HCT116 (cell line): ENCODE results near the gene XYLT2. TPM values are rescaled to one million over a fixed set of nuclear protein-coding genes. Genes with fewer than 3 reads are reported as not detected.

ENCODE experiments used
- ATAC-seq: fragments of 200-7000 bp; cut with Tn5 transposase; 2 replicates; pipeline ENCODE4 v1.9.1; 2020; ENCODE audit warnings: mild to moderate bottlenecking, moderate library complexity
- BruUV-seq: library from RNA; stranded (reverse); fragments of 400-500 nt; replicated peaks from 2 replicates; lab custom pipeline; 2021; lab: Mats Ljungman, UMichigan
- CTCF ChIA-PET: fragments of 300-600 bp; sonication (Branson Sonifier 250); formaldehyde crosslinking; loops from one replicate; lab custom pipeline; 2021; ENCODE audit warnings: antibody characterized with exemption; lab: Charles Lee
- POLR2A ChIA-PET: fragments of 300-600, 350-600 bp; sonication (Branson Sonifier 250); formaldehyde crosslinking; loops from one replicate; lab custom pipeline; 2021; ENCODE audit warnings: antibody characterized with exemption; lab: Charles Lee
- RAD21 ChIA-PET, 2 experiments: fragments of 300-600 bp; sonication (Branson Sonifier 250); formaldehyde crosslinking; loops; one replicate each; lab custom pipeline; 2023; ENCODE audit warnings: low total read pairs in 2 of 2; ENCODE audit not compliant: uncharacterized antibody in 2 of 2, unreplicated experiment in 2 of 2, low non-redundant PET in 1 of 2; lab: Charles Lee
- DNase-seq: peaks from one replicate; pipeline ENCODE4 v3.0.0-alpha.2; 2010; ENCODE audit warnings: low read depth, low spot score
- H2AFZ ChIP-seq: fragments of 200-600 bp; shearing (Covaris generic), sonication (generic); 2 replicates; pipeline ENCODE4 v1.6.1; 2017; ENCODE audit warnings: low read depth, mixed run types, mixed read lengths, antibody characterized with exemption, low read length; ENCODE audit not compliant: poor library complexity, severe bottlenecking
- H3K27ac ChIP-seq: 2 replicates; pipeline ENCODE4 v1.5.1; 2012; ENCODE audit warnings: low read depth, low read length
- H3K27me3 ChIP-seq: fragments of 200-600 bp; sonication (generic); 2 replicates; pipeline ENCODE4 v1.6.1; 2016; ENCODE audit warnings: mixed run types, low read length, mixed read lengths; ENCODE audit not compliant: insufficient read depth
- H3K36me3 ChIP-seq, 2 experiments: fragments of 200-500 bp in 1 of 2; fragments of 200-600 bp in 1 of 2; sonication (Bioruptor generic) in 1 of 2; sonication (generic) in 1 of 2; 2 replicates each; pipeline versions ENCODE4 v1.5.1 to v1.6.1; 2014 to 2016; ENCODE audit warnings: low read length in 2 of 2, inconsistent platforms in 1 of 2, mixed read lengths in 1 of 2, mixed run types in 1 of 2; ENCODE audit not compliant: insufficient read depth in 2 of 2, control insufficient read depth in 1 of 2
- H3K4me1 ChIP-seq, 2 experiments: fragments of 200-600 bp in 1 of 2; sonication (generic) in 1 of 2; 2 replicates each; pipeline versions ENCODE4 v1.5.1 to v1.6.1; 2012 to 2017; ENCODE audit warnings: low read length in 2 of 2, inconsistent platforms in 1 of 2, mild to moderate bottlenecking in 1 of 2, mixed read lengths in 1 of 2, mixed run types in 1 of 2, moderate library complexity in 1 of 2; ENCODE audit not compliant: insufficient read depth in 2 of 2, control insufficient read depth in 1 of 2
- H3K4me2 ChIP-seq: fragments of 200-600 bp; sonication (generic); 2 replicates; pipeline ENCODE4 v1.6.1; 2017; ENCODE audit warnings: mixed run types, low read length, mixed read lengths
- H3K4me3 ChIP-seq, 2 experiments: fragments of 200-600 bp in 1 of 2; sonication (generic) in 1 of 2; replicated peaks in 1 of 2; 2 replicates each; pipeline ENCODE4 v1.5.1; 2011 to 2016; ENCODE audit warnings: low read length in 2 of 2, control low read depth in 1 of 2, low read depth in 1 of 2, mild to moderate bottlenecking in 1 of 2, mixed read lengths in 1 of 2, mixed run types in 1 of 2
- H3K79me2 ChIP-seq: fragments of 200-600 bp; sonication (generic); 2 replicates; pipeline ENCODE4 v1.6.1; 2017; ENCODE audit warnings: mild to moderate bottlenecking, mixed run types, low read length, moderate library complexity, mixed read lengths; ENCODE audit not compliant: insufficient read depth
- H3K9ac ChIP-seq: fragments of 200-600 bp; sonication (generic); 2 replicates; pipeline ENCODE4 v1.6.1; 2016; ENCODE audit warnings: low read length, mixed read lengths
- H3K9me2 ChIP-seq: fragments of 200-600 bp; sonication (generic), shearing (Covaris generic); 2 replicates; pipeline ENCODE4 v1.6.1; 2017; ENCODE audit warnings: mixed run types, mild to moderate bottlenecking, moderate library complexity; ENCODE audit not compliant: insufficient read depth
- H3K9me3 ChIP-seq, 2 experiments: fragments of 200-500 bp in 1 of 2; fragments of 200-600 bp in 1 of 2; sonication (Bioruptor generic) in 1 of 2; sonication (generic) in 1 of 2; 2 replicates each; pipeline ENCODE4 v1.6.1; 2014 to 2017; ENCODE audit warnings: low read length in 2 of 2, mixed read lengths in 2 of 2, inconsistent platforms in 1 of 2, low read depth in 1 of 2, mild to moderate bottlenecking in 1 of 2, mixed run types in 1 of 2, moderate library complexity in 1 of 2; ENCODE audit not compliant: control insufficient read depth in 1 of 2, insufficient read depth in 1 of 2
- H4K20me1 ChIP-seq: fragments of 200-600 bp; sonication (generic), shearing (Covaris generic); 2 replicates; pipeline ENCODE4 v1.6.1; 2017; ENCODE audit warnings: mixed run types, mild to moderate bottlenecking, moderate library complexity; ENCODE audit not compliant: insufficient read depth
- EGR1 ChIP-seq: IDR thresholded peaks from 2 replicates; pipeline ENCODE4 v1.6.1; 2012; ENCODE audit warnings: low read depth
- EZH2 ChIP-seq: fragments of 200-600 bp; sonication (generic); IDR thresholded peaks from 2 replicates; pipeline ENCODE4 v1.6.1; 2017; ENCODE audit warnings: antibody characterized with exemption, mixed run types
- EZH2phosphoT487 ChIP-seq: fragments of 200-600 bp; IDR thresholded peaks from 2 replicates; pipeline ENCODE4 v1.6.1; 2018; ENCODE audit warnings: antibody characterized with exemption, borderline replicate concordance
- POLR2AphosphoS5 ChIP-seq: IDR thresholded peaks from 2 replicates; pipeline ENCODE4 v1.6.1; 2011; ENCODE audit warnings: mild to moderate bottlenecking, low read depth, low read length, moderate library complexity
- SIN3A ChIP-seq: IDR thresholded peaks from 2 replicates; pipeline ENCODE4 v1.6.1; 2012; ENCODE audit warnings: low read depth
- SP1 ChIP-seq: IDR thresholded peaks from 2 replicates; pipeline ENCODE4 v1.6.1; 2012; ENCODE audit warnings: low read depth
- TCF7L2 ChIP-seq: IDR thresholded peaks from 2 replicates; pipeline ENCODE4 v1.7.0; 2011; ENCODE audit warnings: borderline replicate concordance, inconsistent platforms; ENCODE audit not compliant: insufficient read depth, insufficient read length; ENCODE audit errors: extremely low read depth
- YY1 ChIP-seq: IDR thresholded peaks from 2 replicates; pipeline ENCODE4 v1.6.1; 2011; ENCODE audit warnings: low read length, low read depth, moderate library complexity, mild to moderate bottlenecking; ENCODE audit not compliant: insufficient replicate concordance; ENCODE audit errors: extremely low read depth
- ZFX ChIP-seq: fragments of 450-650 bp; IDR thresholded peaks from 2 replicates; pipeline ENCODE4 v1.6.1; 2017
- intact Hi-C: fragments of 100-400 bp; cut with micrococcal nuclease; formaldehyde crosslinking; loops from 2 replicates; pipeline ENCODE4 v1.10.0; 2022
- total RNA-seq: library from RNA; stranded (reverse); gene quantifications from one replicate; pipeline ENCODE4 v1.2.1, GENCODE V29; 2021; ENCODE audit not compliant: unreplicated experiment
- TF ChIP-seq, protein P1 (sequence below): IDR thresholded peaks from 2 replicates; pipeline ENCODE4 v1.6.1; 2011; ENCODE audit warnings: mild to moderate bottlenecking, low read length, moderate library complexity; ENCODE audit not compliant: insufficient replicate concordance; ENCODE audit errors: extremely low read depth
- TF ChIP-seq, protein P2 (sequence below): IDR thresholded peaks from 2 replicates; pipeline ENCODE4 v1.6.1; 2012
- TF ChIP-seq, protein P3 (sequence below), 3 experiments: fragments of 200-600 bp in 1 of 3; sonication (generic) in 1 of 3; IDR thresholded peaks in 2 of 3; conservative IDR thresholded peaks in 1 of 3; 2 replicates each; pipeline ENCODE4 v1.5.1; 2012 to 2017; ENCODE audit warnings: low read depth in 2 of 3, low read length in 2 of 3, antibody characterized with exemption in 1 of 3, borderline replicate concordance in 1 of 3, control low read depth in 1 of 3, mild to moderate bottlenecking in 1 of 3, mixed read lengths in 1 of 3, mixed run types in 1 of 3, moderate library complexity in 1 of 3; ENCODE audit not compliant: insufficient read depth in 1 of 3

The XYLT2 gene
- total RNA-seq, 1 experiment from 2014 or later = 37.5 TPM

DNA sequence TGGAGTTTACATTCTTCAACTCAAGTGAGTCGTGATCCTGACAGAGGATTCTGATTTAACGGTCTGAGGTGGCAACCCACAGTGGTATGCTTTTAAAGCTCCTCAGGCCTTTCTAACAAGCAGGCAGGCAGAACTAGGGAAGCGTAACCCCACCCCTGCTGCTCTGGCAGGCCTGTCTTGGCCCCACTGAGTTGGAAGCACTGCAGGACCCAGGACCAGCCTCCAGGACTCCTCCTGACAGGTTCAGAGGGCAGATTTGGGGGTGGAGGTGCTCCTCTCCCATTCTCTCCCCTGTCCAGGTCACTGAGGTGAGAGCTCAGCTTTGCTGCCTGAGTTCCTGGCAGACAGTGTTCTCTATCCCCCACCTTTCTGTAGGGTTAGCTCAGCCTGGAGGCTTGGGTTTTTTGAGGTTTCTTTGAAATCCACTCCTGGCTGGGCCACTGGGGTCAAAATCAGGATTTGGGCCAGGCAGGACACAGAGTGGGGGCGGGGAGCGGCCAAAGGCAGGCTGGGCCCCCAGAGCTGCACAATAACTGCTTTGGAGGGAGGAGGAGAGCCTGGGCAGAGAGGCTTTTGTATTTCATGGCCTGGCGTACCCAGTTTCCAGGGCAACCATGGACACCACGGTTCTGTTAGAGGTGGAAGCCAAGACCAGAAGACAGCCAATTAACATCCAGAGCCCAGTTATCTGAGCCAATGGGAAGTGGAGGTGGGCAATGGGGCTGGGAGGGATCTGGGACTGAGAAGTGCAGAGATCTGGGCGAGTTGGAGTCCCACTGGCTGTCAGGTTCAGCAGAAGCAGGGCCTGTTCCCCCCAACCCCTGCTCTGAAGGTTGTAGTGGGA is 17.5 kb downstream of the XYLT2 start:
- DNase-seq = no peak
- intact Hi-C loops = no loop called here
- Histone ChIP-seq H3K36me3 (peaks cover 33 to 39% of the 10 kb centered on the region in 2 experiments; a peak in 3 of 4 replicates), H3K9me3 (no peaks in the 10 kb centered on the region), H3K79me2 (peaks cover 2% of the 10 kb centered on the region; the same call in 1 of the 2 replicates), H3K4me1 (peaks cover 3 to 8% of the 10 kb centered on the region in 2 experiments; a peak in 2 of 4 replicates), H3K4me2 (no peak overlapping the region), H3K27me3 (no peaks in the 10 kb centered on the region), H3K9ac (no peak overlapping the region), H3K4me3 (no peak overlapping the region), H4K20me1 (no peaks in the 10 kb centered on the region), H3K27ac (no peak overlapping the region), H2AFZ (no peak overlapping the region), H3K9me2 (no peaks in the 10 kb centered on the region)
- POLR2A ChIA-PET = interaction anchor here (1.2 to 2.7 kb wide), 3 partner anchors 16 to 116 kb away, joined by 4 to 12 read pairs (median 9); partner anchors contain the start of genes LRRC59 and RSAD1
- RAD21 ChIA-PET = no interaction called here
- BruUV-seq = no TSS peak
- TF ChIP-seq POLR2AphosphoS5 (no peak), EGR1 (no peak), SP1 (no peak), TCF7L2 (no peak)
- ATAC-seq = peak; percentile 31
- CTCF ChIA-PET = interaction anchor here (1.2 to 3.6 kb wide), 4 partner anchors 10 to 116 kb away, joined by 3 to 33 read pairs (median 6); partner anchors contain the start of genes EME1, LRRC59, MRPL27 and RSAD1

DNA sequence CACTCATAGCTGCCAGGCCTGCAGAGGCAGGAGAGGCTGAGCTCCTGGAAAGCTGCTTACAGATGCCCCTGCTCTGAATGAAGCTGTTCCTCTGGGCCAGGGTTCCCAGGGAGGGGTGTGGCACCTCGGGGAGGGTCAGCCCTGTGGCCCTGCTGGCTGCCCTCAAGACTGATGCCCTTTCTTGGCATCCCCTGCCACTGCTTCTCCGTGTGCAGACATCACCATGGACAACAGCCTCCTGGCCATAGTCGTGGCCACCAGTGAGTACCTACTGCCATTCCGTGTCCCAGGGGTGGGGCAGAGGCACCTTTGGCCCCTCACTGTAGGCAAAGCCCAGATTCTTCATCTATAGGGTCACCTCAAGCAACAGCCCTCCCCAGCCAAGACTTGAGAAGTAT is 18.1 kb downstream of the XYLT2 start:
- POLR2A ChIA-PET = no interaction called here
- no peaks in the 10 kb centered on the region for H3K9me2 ChIP-seq
- intact Hi-C loops = no loop called here
- H3K36me3 ChIP-seq = peaks cover 33 to 41% of the 10 kb centered on the region in 2 experiments; a peak in 3 of 4 replicates
- DNase-seq (no peak), ATAC-seq (no peak)
- H3K27ac ChIP-seq = no peak overlapping the region
- H4K20me1 ChIP-seq = no peaks in the 10 kb centered on the region
- RAD21 ChIA-PET = no interaction called here
- H3K4me1 ChIP-seq = peaks cover 3 to 8% of the 10 kb centered on the region in 2 experiments; a peak in 2 of 4 replicates
- no peak overlapping the region for H3K9ac ChIP-seq
- BruUV-seq = no TSS peak
- H2AFZ ChIP-seq = no peak overlapping the region
- H3K4me2 ChIP-seq = no peak overlapping the region
- H3K9me3 ChIP-seq = no peaks in the 10 kb centered on the region
- no peaks in the 10 kb centered on the region for H3K27me3 ChIP-seq
- H3K4me3 ChIP-seq = no peak overlapping the region
- CTCF ChIA-PET = interaction anchor here (1.2 to 3.6 kb wide), 2 partner anchors 33 to 115 kb away, joined by 3 to 33 read pairs; partner anchors contain the start of genes LRRC59 and RSAD1
- H3K79me2 ChIP-seq = peaks cover 8% of the 10 kb centered on the region; the same call in 1 of the 2 replicates
- TF ChIP-seq YY1 (no peak), POLR2AphosphoS5 (no peak; the same call in 1 of the 2 replicates), SP1 (no peak), EZH2 (no peak), TCF7L2 (no peak), EZH2phosphoT487 (no peak), ZFX (no peak), SIN3A (no peak)
- TF ChIP-seq, protein P1, sequence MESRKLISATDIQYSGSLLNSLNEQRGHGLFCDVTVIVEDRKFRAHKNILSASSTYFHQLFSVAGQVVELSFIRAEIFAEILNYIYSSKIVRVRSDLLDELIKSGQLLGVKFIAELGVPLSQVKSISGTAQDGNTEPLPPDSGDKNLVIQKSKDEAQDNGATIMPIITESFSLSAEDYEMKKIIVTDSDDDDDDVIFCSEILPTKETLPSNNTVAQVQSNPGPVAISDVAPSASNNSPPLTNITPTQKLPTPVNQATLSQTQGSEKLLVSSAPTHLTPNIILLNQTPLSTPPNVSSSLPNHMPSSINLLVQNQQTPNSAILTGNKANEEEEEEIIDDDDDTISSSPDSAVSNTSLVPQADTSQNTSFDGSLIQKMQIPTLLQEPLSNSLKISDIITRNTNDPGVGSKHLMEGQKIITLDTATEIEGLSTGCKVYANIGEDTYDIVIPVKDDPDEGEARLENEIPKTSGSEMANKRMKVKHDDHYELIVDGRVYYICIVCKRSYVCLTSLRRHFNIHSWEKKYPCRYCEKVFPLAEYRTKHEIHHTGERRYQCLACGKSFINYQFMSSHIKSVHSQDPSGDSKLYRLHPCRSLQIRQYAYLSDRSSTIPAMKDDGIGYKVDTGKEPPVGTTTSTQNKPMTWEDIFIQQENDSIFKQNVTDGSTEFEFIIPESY = no peak
- TF ChIP-seq, protein P2, sequence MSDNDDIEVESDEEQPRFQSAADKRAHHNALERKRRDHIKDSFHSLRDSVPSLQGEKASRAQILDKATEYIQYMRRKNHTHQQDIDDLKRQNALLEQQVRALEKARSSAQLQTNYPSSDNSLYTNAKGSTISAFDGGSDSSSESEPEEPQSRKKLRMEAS = no peak
- TF ChIP-seq, protein P3, sequence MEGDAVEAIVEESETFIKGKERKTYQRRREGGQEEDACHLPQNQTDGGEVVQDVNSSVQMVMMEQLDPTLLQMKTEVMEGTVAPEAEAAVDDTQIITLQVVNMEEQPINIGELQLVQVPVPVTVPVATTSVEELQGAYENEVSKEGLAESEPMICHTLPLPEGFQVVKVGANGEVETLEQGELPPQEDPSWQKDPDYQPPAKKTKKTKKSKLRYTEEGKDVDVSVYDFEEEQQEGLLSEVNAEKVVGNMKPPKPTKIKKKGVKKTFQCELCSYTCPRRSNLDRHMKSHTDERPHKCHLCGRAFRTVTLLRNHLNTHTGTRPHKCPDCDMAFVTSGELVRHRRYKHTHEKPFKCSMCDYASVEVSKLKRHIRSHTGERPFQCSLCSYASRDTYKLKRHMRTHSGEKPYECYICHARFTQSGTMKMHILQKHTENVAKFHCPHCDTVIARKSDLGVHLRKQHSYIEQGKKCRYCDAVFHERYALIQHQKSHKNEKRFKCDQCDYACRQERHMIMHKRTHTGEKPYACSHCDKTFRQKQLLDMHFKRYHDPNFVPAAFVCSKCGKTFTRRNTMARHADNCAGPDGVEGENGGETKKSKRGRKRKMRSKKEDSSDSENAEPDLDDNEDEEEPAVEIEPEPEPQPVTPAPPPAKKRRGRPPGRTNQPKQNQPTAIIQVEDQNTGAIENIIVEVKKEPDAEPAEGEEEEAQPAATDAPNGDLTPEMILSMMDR (IDR thresholded peaks at IDR 0.05 in 2 of 3, conservative IDR thresholded peaks at IDR 0.05 in 1 of 3; ENCODE audit: borderline replicate concordance in 1 of 3, insufficient read depth in 1 of 3, low read depth in 2 of 3, low read length in 2 of 3) = no peak
